Tibial artery (tissue), 4 donors: ENCODE measurements around the gene OR52E6.

ENCODE experiments used
- DNase-seq, 2 donors: peaks; one replicate each; pipeline ENCODE4 v3.0.0-alpha.2; 2019
- H3K27ac ChIP-seq, 2 donors: fragments of 200-600 bp; sonication (generic) in 1 of 2; 1 replicate in 1 of 2; 2 replicates in 1 of 2; pipeline ENCODE4 v1.5.1; 2018 to 2019; ENCODE audit warnings: mild to moderate bottlenecking in 1 of 2
- H3K27me3 ChIP-seq, 2 donors: fragments of 200-600 bp; sonication (generic) in 1 of 2; one replicate each; pipeline versions ENCODE4 v1.5.1 to v1.6.0; 2016 to 2019
- H3K36me3 ChIP-seq, 3 donors: fragments of 200-600 bp; sonication (generic) in 2 of 3; one replicate each; pipeline ENCODE4 v1.5.1; 2016 to 2019; ENCODE audit warnings: mild to moderate bottlenecking in 2 of 3
- H3K4me1 ChIP-seq, 4 donors: fragments of 200-600 bp; sonication (generic) in 2 of 4; 1 replicate in 3 of 4; 2 replicates in 1 of 4; pipeline ENCODE4 v1.5.1; 2016 to 2019
- H3K4me3 ChIP-seq, 2 donors: fragments of 200-600 bp; sonication (generic) in 1 of 2; 1 replicate in 1 of 2; 2 replicates in 1 of 2; pipeline ENCODE4 v1.5.1; 2018 to 2019; ENCODE audit warnings: mild to moderate bottlenecking in 2 of 2
- H3K9me3 ChIP-seq, 3 donors: fragments of 200-600 bp; sonication (generic) in 1 of 3; one replicate each; pipeline ENCODE4 v1.5.1; 2016 to 2019
- CTCF ChIP-seq, 2 experiments: fragments of 200-600 bp in 1 of 2; fragments of 450-650 bp in 1 of 2; IDR thresholded peaks; one replicate each; pipeline ENCODE4 v1.5.1; 2017 to 2019; ENCODE audit warnings: antibody characterized with exemption in 2 of 2, mild to moderate bottlenecking in 1 of 2, moderate library complexity in 1 of 2
- intact Hi-C: fragments of 100-400 bp; cut with DNase I; formaldehyde crosslinking; loops from one replicate; pipeline ENCODE4 v1.15.0; 2023; ENCODE audit warnings: low total_unique reads

OR52E6 gene

GRCh38 chr11:5796541-5796940 is 45.2 kb downstream of the OR52E6 start:
- Histone ChIP-seq H3K9me3 (no peaks in the 10 kb centered on the region), H3K4me3 (no peak overlapping the region), H3K27ac (no peak overlapping the region), H3K4me1 (no peaks in the 10 kb centered on the region), H3K27me3 (no peaks in the 10 kb centered on the region), H3K36me3 (no peaks in the 10 kb centered on the region)
- TF ChIP-seq CTCF (IDR thresholded peaks at IDR 0.05), result no peak
- DNase-seq, result no peak
- intact Hi-C loops, result no loop called here

DNA sequence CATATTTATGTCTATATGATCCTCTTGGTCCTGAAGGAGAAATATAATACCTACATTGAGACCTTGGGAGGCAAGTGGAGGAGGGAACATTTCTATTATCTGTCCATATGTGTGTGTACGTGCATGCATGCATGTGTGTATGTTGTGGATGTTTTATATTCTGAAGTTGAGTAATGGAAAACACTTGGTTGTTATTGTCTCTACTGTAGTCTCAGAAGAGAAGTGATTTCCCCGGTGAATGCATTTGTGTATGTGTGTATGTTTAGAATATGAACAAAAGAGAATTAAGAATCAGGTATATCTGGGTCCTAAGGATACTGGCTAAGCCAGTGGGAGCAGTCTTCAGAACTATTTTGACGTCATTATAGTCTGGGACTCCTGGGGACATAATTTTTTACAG is 50.5 kb downstream of the OR52E6 start, which contains the start of gene OR52N1:
Gene OR52N1, minus strand, starts transcription at position 101 of the 400 bp plus-strand sequence. CDS start 2,449 bp downstream, outside the sequence.
- no peaks in the 10 kb centered on the region for H3K27me3 ChIP-seq
- DNase-seq, result no peak
- H3K36me3 ChIP-seq, result no peaks in the 10 kb centered on the region
- no peak within 1 kb of the TSS for H3K4me3 ChIP-seq
- no peaks in the 10 kb centered on the region for H3K4me1 ChIP-seq
- TF ChIP-seq CTCF (IDR thresholded peaks at IDR 0.05), result no peak
- H3K9me3 ChIP-seq, result no peaks in the 10 kb centered on the region
- intact Hi-C loops, result no loop called here
- no peak within 1 kb of the TSS for H3K27ac ChIP-seq
